GM18511 (cell line): Measurements from ENCODE around the gene C2CD4D.
"Not testable (repeated sequence)": the region's sequence is repeated elsewhere in the genome, so short reads cannot be mapped to it uniquely, and the experiment has no call there.

ENCODE experiments used
- ATAC-seq: cut with Tn5 transposase; IDR thresholded peaks from one replicate; pipeline ENCODE4 v1.9.1; 2021; ENCODE audit warnings: mild to moderate bottlenecking, moderate library complexity; ENCODE audit not compliant: unreplicated experiment

Gene C2CD4D

GRCh38 chr1:151858886-151859665 is 19.5 kb upstream of the C2CD4D start:
- no peak for ATAC-seq

GRCh38 chr1:151858030-151858746 is 18.6 kb upstream of the C2CD4D start:
- ATAC-seq, result no peak

DNA sequence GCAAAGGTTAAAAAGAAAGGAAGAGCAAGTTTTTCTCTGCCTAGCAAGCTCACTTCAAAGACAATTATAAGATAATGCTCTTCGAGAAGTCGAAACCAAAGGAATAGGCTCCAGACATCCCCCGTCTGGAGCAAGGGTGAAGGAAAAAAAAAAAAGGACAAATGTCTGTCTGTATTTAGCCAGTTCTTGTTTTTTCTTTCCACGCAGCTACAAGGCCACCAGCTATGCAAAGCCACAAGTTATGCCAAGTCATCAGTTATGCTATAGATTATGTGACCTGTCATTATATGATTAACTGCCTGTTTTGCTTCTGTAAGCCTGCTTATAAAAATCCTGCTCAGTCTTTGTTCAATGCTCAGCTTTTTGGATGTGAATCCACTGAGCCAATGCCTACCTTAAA is 16.3 kb upstream of the C2CD4D start:
- ATAC-seq, result no peak

GRCh38 chr1:151855516-151855915 is 15.9 kb upstream of the C2CD4D start:
- ATAC-seq, result not testable (repeated sequence)

DNA sequence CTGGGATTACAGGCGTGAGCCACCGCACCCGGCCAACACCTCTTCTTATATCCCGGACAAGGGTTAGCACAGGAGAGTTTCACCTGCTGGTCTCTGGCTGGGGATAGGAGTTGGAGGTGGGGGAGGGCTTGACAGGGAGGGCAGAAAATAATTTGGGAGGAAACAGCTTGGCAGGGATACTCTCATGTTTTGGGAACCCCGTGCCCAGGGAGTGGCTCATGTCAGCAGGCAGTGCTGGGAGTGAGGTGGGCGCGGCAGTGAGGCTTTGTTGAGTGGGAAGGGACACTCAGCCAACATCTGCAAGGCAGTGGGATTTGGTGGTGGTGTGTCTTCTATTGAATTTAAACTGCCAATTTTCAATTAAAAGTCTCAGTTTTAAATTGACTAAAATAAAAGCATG is 15.0 kb upstream of the C2CD4D start:
- no peak for ATAC-seq

DNA sequence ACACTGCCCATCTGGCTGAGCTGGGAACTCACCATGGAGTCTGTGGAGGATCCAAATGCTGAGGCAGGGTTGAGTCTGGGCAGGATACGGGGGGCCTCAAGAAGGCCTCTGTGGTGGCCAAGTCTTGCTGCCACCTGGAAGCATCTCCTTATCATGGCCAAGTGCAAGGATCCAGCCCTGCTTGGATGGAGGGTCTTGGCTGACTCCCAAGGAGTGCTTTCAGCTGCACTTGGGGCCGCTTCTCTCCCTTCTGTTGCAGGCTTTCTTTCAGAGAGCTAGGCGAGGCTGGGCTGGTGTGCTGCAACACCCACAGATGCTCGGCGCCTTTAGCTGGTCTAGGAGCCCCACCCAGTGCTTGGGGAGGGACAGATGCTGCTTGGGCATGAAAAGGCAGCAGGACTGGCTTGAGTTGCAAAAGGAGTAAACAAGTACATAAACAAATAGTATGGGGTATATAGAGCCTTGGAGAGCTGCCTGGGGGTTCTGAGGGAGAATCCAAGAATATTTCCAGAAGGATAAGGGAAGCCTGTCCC is 13.9 kb upstream of the C2CD4D start, which contains the start of gene THEM5:
Gene THEM5, minus strand, starts transcription at position 302 of the 533 bp plus-strand sequence. Its CDS starts 147 bp downstream, at position 155.
- ATAC-seq, result no peak

DNA sequence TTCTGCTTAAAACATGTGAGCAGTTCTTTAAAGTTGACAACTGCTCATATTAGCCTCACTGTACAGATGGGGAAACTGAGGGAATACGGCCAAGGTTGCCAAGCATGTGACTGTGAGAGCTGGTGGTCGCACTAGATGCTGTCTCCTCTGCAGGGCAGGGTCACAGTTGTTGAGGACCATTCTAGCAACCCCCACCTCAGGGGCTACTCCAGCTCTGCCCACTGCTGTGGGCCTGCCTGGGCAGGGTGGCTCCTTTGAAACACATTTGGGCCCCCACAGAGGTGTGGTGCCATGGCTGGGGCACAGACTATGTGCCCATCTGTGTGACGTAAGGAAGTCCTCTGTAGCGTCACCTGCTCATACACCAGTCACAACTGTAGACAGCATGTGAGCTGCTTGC is 13.1 kb upstream of the C2CD4D start:
- ATAC-seq, result no peak

DNA sequence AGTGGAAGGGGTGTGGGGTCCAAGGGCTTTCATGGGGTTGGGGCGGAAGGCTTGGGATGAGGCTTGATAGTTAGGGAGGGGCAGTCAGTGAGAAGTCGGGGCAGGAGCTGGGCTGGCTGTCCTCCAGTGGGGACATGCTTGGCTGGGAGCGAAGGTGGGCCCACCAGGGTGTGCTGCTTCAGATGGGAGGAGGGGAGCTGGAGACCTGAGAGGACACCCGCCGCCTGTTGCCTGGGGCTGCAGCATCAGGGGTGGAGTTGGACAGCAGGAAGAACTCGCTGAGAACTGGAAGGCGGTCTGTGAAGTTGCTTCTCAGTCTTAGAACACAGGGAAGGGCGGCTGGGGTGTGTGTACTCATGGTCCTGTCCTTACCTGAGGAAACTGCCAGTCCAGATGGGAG is 12.3 kb upstream of the C2CD4D start:
- no peak for ATAC-seq

DNA sequence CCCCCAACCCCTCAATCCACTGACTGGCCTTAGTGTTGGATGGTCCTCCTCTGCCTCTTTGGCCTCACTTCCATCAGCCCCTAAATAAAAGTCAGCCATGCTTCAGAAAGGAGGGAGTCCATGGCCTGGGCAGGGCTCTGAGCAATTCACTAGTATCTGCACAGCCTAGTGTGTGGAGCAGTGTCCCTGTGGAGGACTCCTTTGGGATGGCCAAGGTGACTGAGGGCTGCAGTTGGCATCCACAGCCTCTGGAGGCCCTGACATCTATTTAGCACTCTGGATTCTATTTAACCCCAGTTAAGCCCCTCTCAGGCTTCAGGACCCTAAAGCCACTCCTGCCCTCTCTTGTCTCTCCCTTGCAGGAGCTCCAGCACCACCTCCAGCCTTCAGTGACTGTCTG is 10.3 kb upstream of the C2CD4D start:
- ATAC-seq, result no peak

DNA sequence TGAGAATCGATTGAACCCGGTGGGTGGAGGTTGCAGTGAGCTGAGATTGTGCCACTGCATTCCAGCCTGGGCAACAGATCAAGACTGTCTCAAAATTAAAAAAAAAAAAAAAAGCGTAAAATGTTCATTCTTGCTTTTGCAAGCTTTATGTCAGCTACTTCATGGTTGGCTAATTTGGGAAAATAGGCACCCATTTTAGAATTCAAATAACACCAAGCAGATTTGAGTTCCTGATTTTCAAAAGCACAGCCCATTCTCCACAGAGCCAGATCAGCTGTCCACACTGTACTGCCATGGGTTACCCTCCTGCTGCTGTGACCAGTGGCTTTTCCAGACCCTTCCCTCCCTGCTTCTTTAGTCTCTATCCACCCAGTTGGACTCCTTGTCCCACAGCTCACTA is 9.5 kb upstream of the C2CD4D start:
- no peak for ATAC-seq

- no peak for ATAC-seq
Observed at GRCh38 chr1:151847867-151848596, 8.4 kb upstream of the C2CD4D start.

GRCh38 chr1:151846686-151847237 is 7.1 kb upstream of the C2CD4D start:
- no peak for ATAC-seq

- no peak for ATAC-seq
Observed at GRCh38 chr1:151846062-151846568, 6.5 kb upstream of the C2CD4D start.

GRCh38 chr1:151843398-151843797 is 3.8 kb upstream of the C2CD4D start:
- no peak for ATAC-seq

- no peak for ATAC-seq
Observed at GRCh38 chr1:151841141-151841540, 1.5 kb upstream of the C2CD4D start.

DNA sequence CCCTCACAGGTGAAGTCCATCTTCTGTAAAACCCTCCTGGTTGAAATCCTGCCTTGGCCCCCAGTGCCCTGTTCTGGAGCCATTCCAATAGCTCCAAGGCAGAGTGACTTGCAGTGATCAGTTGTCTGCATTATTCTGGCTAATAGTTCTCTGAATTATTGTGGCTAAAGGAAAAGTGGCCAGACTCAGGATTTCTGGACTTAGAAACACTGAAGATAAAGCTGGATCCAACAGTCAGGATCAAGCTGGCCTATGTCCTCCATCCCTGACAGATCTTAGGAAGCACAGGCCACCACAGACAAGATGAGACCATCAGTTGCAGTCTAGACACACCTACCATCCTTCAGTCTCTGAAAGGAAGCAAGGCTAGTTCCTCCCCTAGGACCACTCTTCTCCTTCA is 801 bp upstream of the C2CD4D start:
- no peak for ATAC-seq

- no peak for ATAC-seq
Observed at GRCh38 chr1:151839082-151839412, 573 bp downstream of the C2CD4D start.

DNA sequence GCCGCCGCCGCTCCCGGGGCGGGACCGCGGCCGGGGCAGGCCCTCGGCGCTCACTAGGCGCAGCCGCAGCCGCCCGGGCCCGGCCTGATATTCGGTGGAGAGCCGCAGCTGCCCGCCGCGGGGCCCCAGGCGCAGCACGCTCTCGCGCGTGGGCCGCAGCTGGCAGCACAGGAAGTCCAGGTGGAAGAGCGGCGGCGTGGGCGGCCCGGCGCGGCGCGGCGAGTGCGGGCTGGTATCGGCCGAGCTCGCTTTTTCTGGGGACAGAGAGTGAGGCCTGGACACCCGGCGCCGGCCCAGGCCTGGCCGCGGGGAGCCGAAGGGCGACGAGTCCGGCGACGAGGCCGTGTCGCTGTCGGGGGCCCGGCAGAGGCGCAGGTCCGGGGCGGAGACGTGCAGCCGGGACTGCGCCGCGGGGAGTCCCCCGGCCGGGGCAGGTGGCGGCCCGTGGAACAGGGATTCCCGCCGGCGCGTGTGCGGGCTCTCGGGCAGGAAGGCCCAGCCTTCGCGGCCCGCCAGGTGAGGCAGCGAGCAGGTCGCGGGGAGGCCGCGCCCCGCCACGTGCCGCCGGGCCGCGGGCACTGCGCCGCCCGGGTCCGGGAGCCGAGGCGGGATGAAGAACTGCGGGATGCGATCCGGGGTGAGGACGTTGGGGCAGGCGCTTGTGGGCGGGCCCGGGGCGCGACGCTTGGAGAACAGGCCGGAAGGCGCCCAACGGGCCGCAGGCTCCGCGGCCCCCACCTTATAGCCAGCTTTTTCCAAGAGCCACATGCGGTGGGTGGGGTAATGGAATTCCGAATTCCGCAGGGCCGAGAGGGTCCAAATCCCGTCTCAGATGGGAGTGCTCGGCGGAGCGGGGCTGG is 1.2 kb downstream of the C2CD4D start:
- no peak for ATAC-seq

DNA sequence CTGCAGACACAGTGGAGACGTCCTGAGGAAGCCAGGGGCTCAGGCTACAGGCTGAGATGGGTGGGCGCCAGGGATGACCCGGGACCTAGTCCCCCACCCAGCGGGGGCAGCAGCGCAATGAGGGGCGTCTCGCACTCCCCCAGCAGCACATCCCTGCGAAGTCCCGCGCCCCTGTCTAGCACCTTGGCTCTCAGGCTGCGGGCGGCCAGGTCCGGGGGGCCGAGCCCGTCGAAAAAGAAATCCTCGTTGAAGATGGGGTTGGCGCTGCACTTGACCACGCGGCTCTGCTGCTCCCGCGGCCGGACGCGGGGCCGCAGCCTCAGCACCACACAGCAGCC is 1.8 kb downstream of the C2CD4D start:
- no peak for ATAC-seq

DNA sequence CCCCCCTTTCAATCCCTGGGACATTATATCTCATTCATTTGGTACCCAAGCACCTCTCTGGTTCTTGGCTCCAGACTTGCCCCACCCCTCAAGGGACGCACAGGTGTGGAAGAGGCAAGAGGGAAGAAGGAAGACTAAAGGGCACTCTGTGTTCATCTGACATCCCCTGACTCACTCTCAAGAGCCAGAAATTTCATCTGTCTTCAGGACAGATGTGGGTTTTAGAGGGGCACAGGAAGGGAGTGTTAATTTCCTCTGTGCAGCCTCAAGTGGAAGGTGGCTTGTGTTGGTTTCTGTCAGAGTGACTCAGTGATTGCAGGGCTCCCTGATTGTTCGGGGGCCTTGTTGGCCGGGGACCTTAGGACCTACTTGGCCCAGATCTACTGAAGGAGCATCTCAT is 2.4 kb downstream of the C2CD4D start:
- ATAC-seq, result no peak
